ENCODE results near the gene BOC.

BOC gene

GRCh38 chr3:113186566-113186965, 24.8 kb upstream of the BOC start:
- DNase-seq, result no peak

- no peak for DNase-seq
Observed at GRCh38 chr3:113193288-113193687, 18.1 kb upstream of the BOC start.

GRCh38 chr3:113193719-113194118, 17.6 kb upstream of the BOC start:
- no peak for DNase-seq

GRCh38 chr3:113194823-113195401, 16.4 kb upstream of the BOC start:
- no peak for DNase-seq

- DNase-seq, result no peak
Observed at GRCh38 chr3:113200351-113200750, 11.0 kb upstream of the BOC start.

- DNase-seq, result no peak
Observed at GRCh38 chr3:113200946-113201345, 10.4 kb upstream of the BOC start.

- DNase-seq, result no peak
Observed at GRCh38 chr3:113204371-113204770, 7.0 kb upstream of the BOC start.

- DNase-seq, result no peak
Observed at GRCh38 chr3:113205481-113205880, 5.9 kb upstream of the BOC start.

- no peak for DNase-seq
Observed at GRCh38 chr3:113210604-113211329, 590 bp upstream of the BOC start.

GRCh38 chr3:113212150-113212843, 940 bp downstream of the BOC start:
- peak; percentile 1 for DNase-seq

- no peak for DNase-seq
Observed at GRCh38 chr3:113212844-113213375, 1.6 kb downstream of the BOC start.

GRCh38 chr3:113213896-113214587, 2.7 kb downstream of the BOC start:
- no peak for DNase-seq

GRCh38 chr3:113214917-113215595, 3.7 kb downstream of the BOC start:
- DNase-seq, result no peak

- DNase-seq, result no peak
Observed at GRCh38 chr3:113216393-113216792, 5.0 kb downstream of the BOC start.

- no peak for DNase-seq
Observed at GRCh38 chr3:113218011-113218680, 6.8 kb downstream of the BOC start.

- DNase-seq, result no peak
Observed at GRCh38 chr3:113218681-113219045, 7.3 kb downstream of the BOC start.

- no peak for DNase-seq
Observed at GRCh38 chr3:113219605-113220300, 8.4 kb downstream of the BOC start.

- DNase-seq, result no peak
Observed at GRCh38 chr3:113220721-113221120, 9.4 kb downstream of the BOC start.

- no peak for DNase-seq
Observed at GRCh38 chr3:113221721-113222257, 10.4 kb downstream of the BOC start.

- no peak for DNase-seq
Observed at GRCh38 chr3:113222451-113223086, 11.2 kb downstream of the BOC start.
